Measurements from ENCODE around the gene SNIP1.

The SNIP1 gene

GRCh38 chr1:37513795-37514349, 40.2 kb downstream of the SNIP1 start:
- H3K27ac ChIP-seq (ENCODE audit: extremely low read depth, low read depth, low read length), result peak overlapping the region; percentile 88; the same call in 1 of the 2 replicates
- POLR2A ChIA-PET, result interaction anchor here (1.1 to 1.8 kb wide), 6 partner anchors 8 to 82 kb away, joined by 3 to 14 read pairs (median 5); partner anchors contain the start of gene GNL2
- no peaks in the 10 kb centered on the region for H3K9me3 ChIP-seq (ENCODE audit: control insufficient read depth, insufficient read depth, low read depth, low read length)
- H3K4me3 ChIP-seq (ENCODE audit: low read depth, low read length), result peak overlapping the region; percentile 95
- no peaks in the 10 kb centered on the region for H3K4me1 ChIP-seq (ENCODE audit: control insufficient read depth, insufficient read depth, low read length)
- H3K36me3 ChIP-seq (ENCODE audit: control insufficient read depth in 2 of 2, insufficient read depth in 1 of 2, low read length in 2 of 2), result peaks cover 28 to 38% of the 10 kb centered on the region in 2 experiments
- CTCF ChIA-PET, result interaction anchor here (0.6 to 4.0 kb wide), 23 partner anchors 8 to 810 kb away, joined by 3 to 42 read pairs (median 5); partner anchors contain the start of gene SNIP1
- TF ChIP-seq ZBTB1 (tag by site-specific recombination; IDR thresholded peaks at IDR 0.05) (no peak), ZNF221 (tag by site-specific recombination; IDR thresholded peaks at IDR 0.05; ENCODE audit: borderline replicate concordance) (no peak), ZBTB20 (tag by site-specific recombination; IDR thresholded peaks at IDR 0.05) (peak; percentile 81), ZFHX2 (tag by site-specific recombination; conservative IDR thresholded peaks at IDR 0.05) (peak; percentile 52), MEIS1 (CRISPR knock-in tag; IDR thresholded peaks at IDR 0.05; ENCODE audit: borderline replicate concordance) (no peak), BCL11A (tag by site-specific recombination; IDR thresholded peaks at IDR 0.05; ENCODE audit: low read depth) (no peak), ZNF792 (tag by site-specific recombination; IDR thresholded peaks at IDR 0.05) (no peak), ZNF423 (tag by site-specific recombination; IDR thresholded peaks at IDR 0.05) (no peak), HOXD13 (CRISPR knock-in tag; IDR thresholded peaks at IDR 0.05; ENCODE audit: borderline replicate concordance) (no peak), HOXC10 (CRISPR knock-in tag; IDR thresholded peaks at IDR 0.05) (no peak), EGR2 (tag by site-specific recombination; IDR thresholded peaks at IDR 0.05; ENCODE audit: low read depth) (peak; percentile 36), ZNF544 (tag by site-specific recombination; IDR thresholded peaks at IDR 0.05) (no peak), ZNF391 (tag by site-specific recombination; IDR thresholded peaks at IDR 0.05; ENCODE audit: borderline replicate concordance, low read depth) (no peak), ZNF514 (tag by site-specific recombination; IDR thresholded peaks at IDR 0.05) (no peak), ZNF350 (tag by site-specific recombination; IDR thresholded peaks at IDR 0.05) (no peak), ZNF157 (tag by site-specific recombination; IDR thresholded peaks at IDR 0.05) (no peak), ZNF549 (tag by site-specific recombination; IDR thresholded peaks at IDR 0.05) (no peak), KLF17 (tag by site-specific recombination; IDR thresholded peaks at IDR 0.05) (0 out of 2 replicates have a peak, but pooled peaks have one; percentile 27), ZNF23 (tag by site-specific recombination; IDR thresholded peaks at IDR 0.05; ENCODE audit: borderline replicate concordance) (no peak), FEZF1 (tag by site-specific recombination; IDR thresholded peaks at IDR 0.05) (no peak), REST (tag by site-specific recombination; IDR thresholded peaks at IDR 0.05) (no peak), ZNF18 (tag by site-specific recombination; IDR thresholded peaks at IDR 0.05) (no peak)
- TF ChIP-seq, protein P1, sequence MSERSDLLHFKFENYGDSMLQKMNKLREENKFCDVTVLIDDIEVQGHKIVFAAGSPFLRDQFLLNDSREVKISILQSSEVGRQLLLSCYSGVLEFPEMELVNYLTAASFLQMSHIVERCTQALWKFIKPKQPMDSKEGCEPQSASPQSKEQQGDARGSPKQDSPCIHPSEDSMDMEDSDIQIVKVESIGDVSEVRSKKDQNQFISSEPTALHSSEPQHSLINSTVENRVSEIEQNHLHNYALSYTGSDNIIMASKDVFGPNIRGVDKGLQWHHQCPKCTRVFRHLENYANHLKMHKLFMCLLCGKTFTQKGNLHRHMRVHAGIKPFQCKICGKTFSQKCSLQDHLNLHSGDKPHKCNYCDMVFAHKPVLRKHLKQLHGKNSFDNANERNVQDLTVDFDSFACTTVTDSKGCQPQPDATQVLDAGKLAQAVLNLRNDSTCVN (tag by site-specific recombination; optimal IDR thresholded peaks at IDR 0.05), result no peak
- TF ChIP-seq, protein P2, sequence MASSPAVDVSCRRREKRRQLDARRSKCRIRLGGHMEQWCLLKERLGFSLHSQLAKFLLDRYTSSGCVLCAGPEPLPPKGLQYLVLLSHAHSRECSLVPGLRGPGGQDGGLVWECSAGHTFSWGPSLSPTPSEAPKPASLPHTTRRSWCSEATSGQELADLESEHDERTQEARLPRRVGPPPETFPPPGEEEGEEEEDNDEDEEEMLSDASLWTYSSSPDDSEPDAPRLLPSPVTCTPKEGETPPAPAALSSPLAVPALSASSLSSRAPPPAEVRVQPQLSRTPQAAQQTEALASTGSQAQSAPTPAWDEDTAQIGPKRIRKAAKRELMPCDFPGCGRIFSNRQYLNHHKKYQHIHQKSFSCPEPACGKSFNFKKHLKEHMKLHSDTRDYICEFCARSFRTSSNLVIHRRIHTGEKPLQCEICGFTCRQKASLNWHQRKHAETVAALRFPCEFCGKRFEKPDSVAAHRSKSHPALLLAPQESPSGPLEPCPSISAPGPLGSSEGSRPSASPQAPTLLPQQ (tag by site-specific recombination; IDR thresholded peaks at IDR 0.05), result no peak
- TF ChIP-seq, protein P3, sequence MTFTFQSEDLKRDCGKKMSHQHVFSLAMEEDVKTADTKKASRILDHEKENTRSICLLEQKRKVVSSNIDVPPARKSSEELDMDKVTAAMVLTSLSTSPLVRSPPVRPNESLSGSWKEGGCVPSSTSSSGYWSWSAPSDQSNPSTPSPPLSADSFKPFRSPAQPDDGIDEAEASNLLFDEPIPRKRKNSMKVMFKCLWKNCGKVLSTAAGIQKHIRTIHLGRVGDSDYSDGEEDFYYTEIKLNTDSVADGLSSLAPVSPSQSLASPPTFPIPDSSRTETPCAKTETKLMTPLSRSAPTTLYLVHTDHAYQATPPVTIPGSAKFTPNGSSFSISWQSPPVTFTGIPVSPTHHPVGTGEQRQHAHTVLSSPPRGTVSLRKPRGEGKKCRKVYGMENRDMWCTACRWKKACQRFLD (tag by site-specific recombination; IDR thresholded peaks at IDR 0.05), result no peak
- TF ChIP-seq, protein P4, sequence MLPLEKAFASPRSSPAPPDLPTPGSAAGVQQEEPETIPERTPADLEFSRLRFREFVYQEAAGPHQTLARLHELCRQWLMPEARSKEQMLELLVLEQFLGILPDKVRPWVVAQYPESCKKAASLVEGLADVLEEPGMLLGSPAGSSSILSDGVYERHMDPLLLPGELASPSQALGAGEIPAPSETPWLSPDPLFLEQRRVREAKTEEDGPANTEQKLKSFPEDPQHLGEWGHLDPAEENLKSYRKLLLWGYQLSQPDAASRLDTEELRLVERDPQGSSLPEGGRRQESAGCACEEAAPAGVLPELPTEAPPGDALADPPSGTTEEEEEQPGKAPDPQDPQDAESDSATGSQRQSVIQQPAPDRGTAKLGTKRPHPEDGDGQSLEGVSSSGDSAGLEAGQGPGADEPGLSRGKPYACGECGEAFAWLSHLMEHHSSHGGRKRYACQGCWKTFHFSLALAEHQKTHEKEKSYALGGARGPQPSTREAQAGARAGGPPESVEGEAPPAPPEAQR (tag by site-specific recombination; IDR thresholded peaks at IDR 0.05), result no peak

Measured in HEK293 (cell line).